Uterus (tissue), 2 donors: ENCODE data around the gene ARF6.
"Not testable (repeated sequence)": the region's sequence is repeated elsewhere in the genome, so short reads cannot be mapped to it uniquely, and the experiment has no call there.

Experiments used
- POLR2A ChIP-seq, 2 donors: fragments of 450-650 bp; IDR thresholded peaks; one replicate each; pipeline ENCODE4 v1.6.1; 2016; ENCODE audit warnings: antibody characterized with exemption in 2 of 2, mild to moderate bottlenecking in 1 of 2, moderate library complexity in 1 of 2
- TF ChIP-seq, protein P1 (sequence below), 4 experiments: fragments of 200-600 bp in 2 of 4; fragments of 450-650 bp in 2 of 4; sonication (generic) in 2 of 4; IDR thresholded peaks; one replicate each; pipeline ENCODE4 v1.5.1; 2016 to 2019; ENCODE audit warnings: antibody characterized with exemption in 4 of 4, mild to moderate bottlenecking in 2 of 4, moderate library complexity in 1 of 4

DNA sequence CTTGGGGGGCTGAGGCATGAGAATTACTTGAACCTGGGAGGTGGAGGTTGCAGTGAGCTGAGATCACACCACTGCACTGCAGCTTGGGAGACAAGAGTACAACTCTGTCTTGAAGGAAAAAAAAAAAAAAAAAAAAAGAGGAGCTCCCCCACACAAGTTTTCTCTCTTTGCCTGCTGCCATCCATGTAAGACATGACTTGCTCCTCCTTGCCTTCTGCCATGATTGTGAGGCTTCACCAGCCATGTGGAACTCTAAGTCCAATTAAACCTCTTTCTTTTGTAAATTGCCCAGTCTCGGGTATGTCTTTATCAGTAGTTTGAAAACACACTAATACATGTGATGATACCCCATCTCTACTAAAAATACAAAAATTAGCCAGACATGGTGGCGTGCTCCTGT, 46.3 kb downstream of the ARF6 start:
- TF ChIP-seq, protein P1, sequence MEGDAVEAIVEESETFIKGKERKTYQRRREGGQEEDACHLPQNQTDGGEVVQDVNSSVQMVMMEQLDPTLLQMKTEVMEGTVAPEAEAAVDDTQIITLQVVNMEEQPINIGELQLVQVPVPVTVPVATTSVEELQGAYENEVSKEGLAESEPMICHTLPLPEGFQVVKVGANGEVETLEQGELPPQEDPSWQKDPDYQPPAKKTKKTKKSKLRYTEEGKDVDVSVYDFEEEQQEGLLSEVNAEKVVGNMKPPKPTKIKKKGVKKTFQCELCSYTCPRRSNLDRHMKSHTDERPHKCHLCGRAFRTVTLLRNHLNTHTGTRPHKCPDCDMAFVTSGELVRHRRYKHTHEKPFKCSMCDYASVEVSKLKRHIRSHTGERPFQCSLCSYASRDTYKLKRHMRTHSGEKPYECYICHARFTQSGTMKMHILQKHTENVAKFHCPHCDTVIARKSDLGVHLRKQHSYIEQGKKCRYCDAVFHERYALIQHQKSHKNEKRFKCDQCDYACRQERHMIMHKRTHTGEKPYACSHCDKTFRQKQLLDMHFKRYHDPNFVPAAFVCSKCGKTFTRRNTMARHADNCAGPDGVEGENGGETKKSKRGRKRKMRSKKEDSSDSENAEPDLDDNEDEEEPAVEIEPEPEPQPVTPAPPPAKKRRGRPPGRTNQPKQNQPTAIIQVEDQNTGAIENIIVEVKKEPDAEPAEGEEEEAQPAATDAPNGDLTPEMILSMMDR (IDR thresholded peaks at IDR 0.05) = not testable (repeated sequence)
- not testable (repeated sequence) for TF ChIP-seq POLR2A (IDR thresholded peaks at IDR 0.05)
